ENCODE data around the gene FAM25G.

GRCh38 chr10:47450442-47450841 lies 41.1 kb downstream of the FAM25G start:
- TF ChIP-seq CTCF (IDR thresholded peaks at IDR 0.05; ENCODE audit: insufficient read depth, low read length) (no peak), REST (IDR thresholded peaks at IDR 0.05; ENCODE audit: insufficient replicate concordance, low read depth) (no peak), POLR2AphosphoS5 (IDR thresholded peaks at IDR 0.05; ENCODE audit: low read depth) (no peak), GABPA (IDR thresholded peaks at IDR 0.05; ENCODE audit: low read depth) (no peak), SPI1 (IDR thresholded peaks at IDR 0.05; ENCODE audit: borderline replicate concordance, low read depth) (no peak)
